ENCODE data around the gene CLCNKA. TPM values are rescaled to one million over a fixed set of nuclear protein-coding genes. Genes with fewer than 3 reads are reported as not detected.

Gene CLCNKA
- total RNA-seq, 1 donor from 2014 or later = 0.65 TPM

DNA sequence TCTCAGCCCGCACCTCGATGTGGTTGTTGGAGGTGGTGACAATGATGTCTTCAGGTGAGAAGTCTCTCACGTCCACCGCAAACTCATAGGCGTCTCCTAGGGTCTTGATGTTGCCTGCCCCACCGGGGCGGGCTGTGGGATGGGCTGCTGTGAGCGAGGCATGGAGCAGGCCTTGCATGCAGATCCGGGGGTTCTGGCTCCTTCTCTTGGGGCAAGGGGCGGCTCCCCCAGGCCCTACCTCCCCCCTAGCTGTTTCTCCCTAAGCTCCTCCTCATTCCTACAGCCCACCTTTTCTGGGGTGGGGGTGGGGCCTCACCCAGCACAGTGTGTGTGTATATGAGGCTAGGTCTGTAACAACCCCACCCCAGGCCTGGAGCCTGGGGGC is 4.8 kb upstream of the CLCNKA start:
- no peak for ATAC-seq
- TF ChIP-seq, protein P1, sequence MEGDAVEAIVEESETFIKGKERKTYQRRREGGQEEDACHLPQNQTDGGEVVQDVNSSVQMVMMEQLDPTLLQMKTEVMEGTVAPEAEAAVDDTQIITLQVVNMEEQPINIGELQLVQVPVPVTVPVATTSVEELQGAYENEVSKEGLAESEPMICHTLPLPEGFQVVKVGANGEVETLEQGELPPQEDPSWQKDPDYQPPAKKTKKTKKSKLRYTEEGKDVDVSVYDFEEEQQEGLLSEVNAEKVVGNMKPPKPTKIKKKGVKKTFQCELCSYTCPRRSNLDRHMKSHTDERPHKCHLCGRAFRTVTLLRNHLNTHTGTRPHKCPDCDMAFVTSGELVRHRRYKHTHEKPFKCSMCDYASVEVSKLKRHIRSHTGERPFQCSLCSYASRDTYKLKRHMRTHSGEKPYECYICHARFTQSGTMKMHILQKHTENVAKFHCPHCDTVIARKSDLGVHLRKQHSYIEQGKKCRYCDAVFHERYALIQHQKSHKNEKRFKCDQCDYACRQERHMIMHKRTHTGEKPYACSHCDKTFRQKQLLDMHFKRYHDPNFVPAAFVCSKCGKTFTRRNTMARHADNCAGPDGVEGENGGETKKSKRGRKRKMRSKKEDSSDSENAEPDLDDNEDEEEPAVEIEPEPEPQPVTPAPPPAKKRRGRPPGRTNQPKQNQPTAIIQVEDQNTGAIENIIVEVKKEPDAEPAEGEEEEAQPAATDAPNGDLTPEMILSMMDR (IDR thresholded peaks at IDR 0.05) = no peak
- no peak for DNase-seq
- H3K36me3 ChIP-seq = no peaks in the 10 kb centered on the region
- peaks cover 47% of the 10 kb centered on the region for H3K4me1 ChIP-seq
- H3K9me3 ChIP-seq = no peaks in the 10 kb centered on the region
- H3K4me3 ChIP-seq = peak overlapping the region; percentile 37
- intact Hi-C loops (cut with DNase I) = no loop called here
- peak overlapping the region; percentile 79 for H3K27ac ChIP-seq
- no peaks in the 10 kb centered on the region for H3K27me3 ChIP-seq (ENCODE audit: low read depth)

GRCh38 chr1:16017461-16018303 is 4.2 kb upstream of the CLCNKA start, which contains the start of gene HSPB7:
Gene HSPB7, minus strand, starts transcription at chr1:16018043. Its CDS starts 80 bp downstream, at chr1:16017963.
- TF ChIP-seq, protein P1 (IDR thresholded peaks at IDR 0.05) = no peak
- no peaks in the 10 kb centered on the region for H3K27me3 ChIP-seq (ENCODE audit: low read depth)
- intact Hi-C loops (cut with DNase I) = no loop called here
- H3K36me3 ChIP-seq = no peaks in the 10 kb centered on the region
- H3K27ac ChIP-seq = peak within 1 kb of the TSS; percentile 79
- DNase-seq = peak; percentile 69
- peak within 1 kb of the TSS; percentile 37 for H3K4me3 ChIP-seq
- no peaks in the 10 kb centered on the region for H3K9me3 ChIP-seq
- ATAC-seq = peak; percentile 61 to 65
- H3K4me1 ChIP-seq = peaks cover 41% of the 10 kb centered on the region

GRCh38 chr1:16018308-16018707 is 3.5 kb upstream of the CLCNKA start:
- peak overlapping the region; percentile 37 for H3K4me3 ChIP-seq
- peak overlapping the region; percentile 79 for H3K27ac ChIP-seq
- TF ChIP-seq, protein P1 (IDR thresholded peaks at IDR 0.05) = no peak
- DNase-seq = no peak
- no peaks in the 10 kb centered on the region for H3K9me3 ChIP-seq
- no peaks in the 10 kb centered on the region for H3K36me3 ChIP-seq
- H3K27me3 ChIP-seq (ENCODE audit: low read depth) = no peaks in the 10 kb centered on the region
- peaks cover 36% of the 10 kb centered on the region for H3K4me1 ChIP-seq
- ATAC-seq = no peak
- intact Hi-C loops (cut with DNase I) = no loop called here

DNA sequence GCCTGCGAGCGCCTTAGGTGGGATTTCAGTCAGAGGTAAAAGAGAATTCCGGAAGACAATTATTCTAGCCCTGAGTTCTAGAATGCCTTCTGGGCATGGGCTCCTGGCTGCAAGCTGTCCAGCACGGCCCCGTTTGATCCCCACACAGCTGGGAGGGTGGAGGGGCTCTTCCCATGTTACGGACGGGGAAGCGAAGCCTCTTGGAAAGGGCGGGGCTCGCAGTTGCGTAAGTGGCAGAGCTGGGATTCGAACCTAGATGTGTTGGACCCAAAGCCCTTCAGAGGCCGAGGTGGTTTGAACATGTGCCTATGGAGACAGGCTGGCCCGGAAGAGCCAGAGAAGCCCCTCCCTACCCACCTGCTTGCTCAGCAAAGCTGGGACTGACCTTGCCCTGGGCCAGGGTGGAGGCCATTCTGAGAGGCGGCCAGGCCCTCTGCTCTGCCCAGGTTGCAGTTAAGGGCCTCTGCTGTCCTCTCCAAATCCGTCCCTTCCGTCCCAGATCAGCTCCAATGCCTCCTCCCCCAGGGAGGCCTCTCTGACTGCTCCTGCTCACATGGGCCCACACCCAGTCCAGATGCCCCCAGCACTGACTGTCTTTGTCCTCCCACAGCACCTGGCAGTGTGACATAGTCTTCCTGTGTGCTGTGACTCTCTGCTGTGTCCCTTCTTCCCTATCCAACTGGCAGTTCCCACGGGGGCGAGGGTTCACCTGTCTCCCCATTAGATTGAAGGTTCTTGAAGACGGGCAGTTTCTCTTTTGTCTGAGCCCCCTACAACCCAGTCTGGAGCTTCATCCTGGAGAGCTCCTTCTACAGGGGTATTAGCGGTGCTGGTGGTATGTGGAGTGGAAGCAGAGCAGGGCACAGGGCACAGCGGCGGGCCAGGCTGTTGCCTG is 2.8 kb upstream of the CLCNKA start:
- Histone ChIP-seq H3K27me3 (ENCODE audit: low read depth) (no peaks in the 10 kb centered on the region), H3K4me3 (no peak overlapping the region), H3K9me3 (no peaks in the 10 kb centered on the region), H3K36me3 (no peaks in the 10 kb centered on the region), H3K4me1 (peaks cover 31% of the 10 kb centered on the region), H3K27ac (peak overlapping the region; percentile 79)
- no peak for ATAC-seq
- TF ChIP-seq, protein P1 (IDR thresholded peaks at IDR 0.05) = no peak
- DNase-seq = no peak
- intact Hi-C loops (cut with DNase I) = no loop called here

- H3K4me3 ChIP-seq = no peak overlapping the region
These were observed 2.1 kb upstream of the CLCNKA start for GRCh38 chr1:16019644-16020277.

More at GRCh38 chr1:16019644-16020277, 2.1 kb upstream of the CLCNKA start:
- no peak for ATAC-seq
- intact Hi-C loops (cut with DNase I) = no loop called here
- no peaks in the 10 kb centered on the region for H3K36me3 ChIP-seq
- peak overlapping the region; percentile 79 for H3K27ac ChIP-seq
- peaks cover 28% of the 10 kb centered on the region for H3K4me1 ChIP-seq
- TF ChIP-seq, protein P1 (IDR thresholded peaks at IDR 0.05) = no peak
- H3K27me3 ChIP-seq (ENCODE audit: low read depth) = no peaks in the 10 kb centered on the region
- H3K9me3 ChIP-seq = no peaks in the 10 kb centered on the region
- DNase-seq = no peak
